CD4-positive, alpha-beta T cell (primary cell): ENCODE results near the gene RANBP9. TPM values are rescaled to one million over a fixed set of nuclear protein-coding genes. Genes with fewer than 3 reads are reported as not detected.

Source experiments
- ATAC-seq: fragments of 200-7000 bp; cut with Tn5 transposase; one replicate; pipeline ENCODE4 v1.10.0; 2022; ENCODE audit warnings: mild to moderate bottlenecking; ENCODE audit not compliant: poor library complexity
- CTCF ChIA-PET: fragments of 350-600 bp; sonication (Branson Sonifier 250); formaldehyde crosslinking; loops from one replicate; lab custom pipeline; 2021; ENCODE audit warnings: antibody characterized with exemption, inconsistent platforms; lab: Charles Lee
- POLR2A ChIA-PET: fragments of 350-600 bp; sonication (Branson Sonifier 250); formaldehyde crosslinking; loops from one replicate; lab custom pipeline; 2021; ENCODE audit warnings: antibody characterized with exemption, inconsistent platforms; lab: Charles Lee
- DNase-seq, 14 experiments: peaks; one replicate each; pipeline ENCODE4 v3.0.0-alpha.2; 2013 to 2020; ENCODE audit warnings: mixed read lengths in 2 of 14
- H3K27ac ChIP-seq, 2 donors: one replicate each; pipeline versions ENCODE4 v1.5.1 to v1.7.0; 2013; ENCODE audit warnings: low read length in 2 of 2, low read depth in 1 of 2, mild to moderate bottlenecking in 1 of 2
- H3K27me3 ChIP-seq, 2 experiments: 1 replicate in 1 of 2; 2 replicates in 1 of 2; pipeline versions ENCODE4 v1.6.1 to v1.7.0; 2013; ENCODE audit warnings: low read length in 2 of 2, control low read depth in 1 of 2, mild to moderate bottlenecking in 1 of 2, moderate library complexity in 1 of 2; ENCODE audit not compliant: insufficient read depth in 2 of 2, control insufficient read depth in 1 of 2
- H3K36me3 ChIP-seq: one replicate; pipeline ENCODE4 v1.6.1; 2013; ENCODE audit warnings: low read length, control low read depth; ENCODE audit not compliant: insufficient read depth
- H3K4me1 ChIP-seq: one replicate; pipeline ENCODE4 v1.6.1; 2013; ENCODE audit warnings: low read length, control low read depth; ENCODE audit not compliant: insufficient read depth
- H3K4me3 ChIP-seq: one replicate; pipeline ENCODE4 v1.5.1; 2013; ENCODE audit warnings: mild to moderate bottlenecking, low read length, moderate library complexity
- H3K9me3 ChIP-seq, 2 experiments: 1 replicate in 1 of 2; 2 replicates in 1 of 2; pipeline versions ENCODE4 v1.6.1 to v1.7.0; 2013; ENCODE audit warnings: low read length in 2 of 2, mild to moderate bottlenecking in 2 of 2, control low read depth in 1 of 2, moderate library complexity in 1 of 2; ENCODE audit not compliant: control insufficient read depth in 1 of 2, insufficient read depth in 1 of 2
- H3K27ac Mint-ChIP-seq: one replicate; pipeline ENCODE4 v1.8.0; 2020; ENCODE audit warnings: mixed read lengths
- H3K27me3 Mint-ChIP-seq: one replicate; pipeline ENCODE4 v1.8.0; 2021; ENCODE audit warnings: mixed read lengths
- H3K36me3 Mint-ChIP-seq: one replicate; pipeline ENCODE4 v1.8.0; 2021; ENCODE audit warnings: low read depth, mixed read lengths
- H3K4me1 Mint-ChIP-seq: one replicate; pipeline ENCODE4 v1.8.0; 2021; ENCODE audit warnings: low read depth, mixed read lengths
- H3K4me3 Mint-ChIP-seq: one replicate; pipeline ENCODE4 v1.8.0; 2020; ENCODE audit warnings: mild to moderate bottlenecking, mixed read lengths
- H3K9me3 Mint-ChIP-seq: one replicate; pipeline ENCODE4 v1.8.0; 2020; ENCODE audit warnings: mixed read lengths
- intact Hi-C, 2 experiments: fragments of 100-400 bp; cut with DNase I in 1 of 2; cut with micrococcal nuclease in 1 of 2; formaldehyde crosslinking; loops; one replicate each; pipeline versions ENCODE4 v1.15.1 to v1.9.0; 2023 to 2025; cut with DNase I, micrococcal nuclease
- total RNA-seq, 174 experiments: library from RNA in 2 of 174; stranded (reverse) in 2 of 174; gene quantifications; one replicate each; pipeline ENCODE4 v1.2.3 and lab custom pipeline; 2021 to 2026
- TF ChIP-seq, protein P1 (sequence below): fragments of 200-600 bp; IDR thresholded peaks from one replicate; pipeline ENCODE4 v1.8.0; 2022; ENCODE audit warnings: antibody characterized with exemption, mild to moderate bottlenecking

The RANBP9 gene
- total RNA-seq, 2 experiments from 2014 or later: 60.8 to 62.9 TPM

- peaks cover 41% of the 10 kb centered on the region for H3K4me1 Mint-ChIP-seq
- H3K36me3 ChIP-seq: peaks cover 41% of the 10 kb centered on the region
- H3K27me3 ChIP-seq: no peaks in the 10 kb centered on the region
- H3K4me1 ChIP-seq: peaks cover 4% of the 10 kb centered on the region
- peak overlapping the region; percentile 18 for H3K27ac Mint-ChIP-seq
- no peak overlapping the region for H3K27ac ChIP-seq
- H3K9me3 Mint-ChIP-seq: no peaks in the 10 kb centered on the region
- no peaks in the 10 kb centered on the region for H3K27me3 Mint-ChIP-seq
- CTCF ChIA-PET: no interaction called here
- intact Hi-C loops: no loop called here
- POLR2A ChIA-PET: interaction anchor here (0.7 to 1.0 kb wide), 3 partner anchors 10 to 56 kb away, joined by 3 to 5 read pairs (median 3); partner anchors contain the start of gene RANBP9
- H3K4me3 ChIP-seq: no peak overlapping the region
- TF ChIP-seq, protein P1, sequence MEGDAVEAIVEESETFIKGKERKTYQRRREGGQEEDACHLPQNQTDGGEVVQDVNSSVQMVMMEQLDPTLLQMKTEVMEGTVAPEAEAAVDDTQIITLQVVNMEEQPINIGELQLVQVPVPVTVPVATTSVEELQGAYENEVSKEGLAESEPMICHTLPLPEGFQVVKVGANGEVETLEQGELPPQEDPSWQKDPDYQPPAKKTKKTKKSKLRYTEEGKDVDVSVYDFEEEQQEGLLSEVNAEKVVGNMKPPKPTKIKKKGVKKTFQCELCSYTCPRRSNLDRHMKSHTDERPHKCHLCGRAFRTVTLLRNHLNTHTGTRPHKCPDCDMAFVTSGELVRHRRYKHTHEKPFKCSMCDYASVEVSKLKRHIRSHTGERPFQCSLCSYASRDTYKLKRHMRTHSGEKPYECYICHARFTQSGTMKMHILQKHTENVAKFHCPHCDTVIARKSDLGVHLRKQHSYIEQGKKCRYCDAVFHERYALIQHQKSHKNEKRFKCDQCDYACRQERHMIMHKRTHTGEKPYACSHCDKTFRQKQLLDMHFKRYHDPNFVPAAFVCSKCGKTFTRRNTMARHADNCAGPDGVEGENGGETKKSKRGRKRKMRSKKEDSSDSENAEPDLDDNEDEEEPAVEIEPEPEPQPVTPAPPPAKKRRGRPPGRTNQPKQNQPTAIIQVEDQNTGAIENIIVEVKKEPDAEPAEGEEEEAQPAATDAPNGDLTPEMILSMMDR: no peak
- no peak overlapping the region for H3K4me3 Mint-ChIP-seq
- ATAC-seq (no peak), DNase-seq (no peak)
- no peaks in the 10 kb centered on the region for H3K9me3 ChIP-seq
- peaks cover 44% of the 10 kb centered on the region for H3K36me3 Mint-ChIP-seq
These were observed 55.9 kb downstream of the RANBP9 start for GRCh38 chr6:13655700-13656099.

GRCh38 chr6:13654496-13654895 is 57.1 kb downstream of the RANBP9 start:
- Histone ChIP-seq H3K4me3 (no peak overlapping the region), H3K4me1 (no peaks in the 10 kb centered on the region), H3K27ac (no peak overlapping the region), H3K27me3 (no peaks in the 10 kb centered on the region), H3K9me3 (no peaks in the 10 kb centered on the region), H3K36me3 (peaks cover 42% of the 10 kb centered on the region)
- POLR2A ChIA-PET: interaction anchor here (1.0 kb wide), 1 partner anchor 39 kb away, joined by 4 read pairs; the partner anchor contains the start of gene NOL7
- Mint-ChIP-seq H3K4me3 (no peak overlapping the region), H3K27ac (no peak overlapping the region), H3K4me1 (peaks cover 37% of the 10 kb centered on the region), H3K27me3 (no peaks in the 10 kb centered on the region), H3K9me3 (no peaks in the 10 kb centered on the region), H3K36me3 (peaks cover 53% of the 10 kb centered on the region)
- intact Hi-C loops: no loop called here
- DNase-seq (no peak), ATAC-seq (no peak)
- TF ChIP-seq, protein P1: no peak
- CTCF ChIA-PET: interaction anchor here (0.8 kb wide), 1 partner anchor 39 kb away, joined by 3 read pairs; the partner anchor contains the start of gene NOL7

- Mint-ChIP-seq H3K27ac (no peak overlapping the region), H3K4me3 (no peak overlapping the region), H3K9me3 (no peaks in the 10 kb centered on the region), H3K27me3 (no peaks in the 10 kb centered on the region), H3K4me1 (peaks cover 34% of the 10 kb centered on the region), H3K36me3 (peaks cover 59% of the 10 kb centered on the region)
- ATAC-seq (no peak), DNase-seq (no peak)
- Histone ChIP-seq H3K36me3 (peaks cover 42% of the 10 kb centered on the region), H3K9me3 (no peaks in the 10 kb centered on the region), H3K4me1 (no peaks in the 10 kb centered on the region), H3K27me3 (no peaks in the 10 kb centered on the region), H3K4me3 (no peak overlapping the region), H3K27ac (no peak overlapping the region)
- intact Hi-C loops: no loop called here
- ChIA-PET CTCF (interaction anchor here (0.6 to 1.1 kb wide), 2 partner anchors 8 to 1084 kb away, joined by 3 read pairs; no protein-coding TSS in a partner anchor), POLR2A (interaction anchor here (0.6 to 1.1 kb wide), 2 partner anchors 28 to 38 kb away, joined by 3 to 4 read pairs; partner anchors contain the start of gene NOL7)
- TF ChIP-seq, protein P1: no peak
These were observed 58.3 kb downstream of the RANBP9 start for GRCh38 chr6:13653296-13653695.
